ENCODE measurements around the gene HMCN1. TPM values are rescaled to one million over a fixed set of nuclear protein-coding genes. Genes with fewer than 3 reads are reported as not detected.

Gene HMCN1
- polyA plus RNA-seq, 4 donors, result 49.0 to 58.8 (median 51.4) TPM

- DNase-seq (ENCODE audit: low read depth in 4 of 4, low spot score in 2 of 4), result no peak
These were observed 109.2 kb downstream of the HMCN1 start for GRCh38 chr1:185843297-185843869.

- no peak for DNase-seq (ENCODE audit: low read depth in 4 of 4, low spot score in 2 of 4)
These were observed 109.8 kb downstream of the HMCN1 start for GRCh38 chr1:185843986-185844385.

DNA sequence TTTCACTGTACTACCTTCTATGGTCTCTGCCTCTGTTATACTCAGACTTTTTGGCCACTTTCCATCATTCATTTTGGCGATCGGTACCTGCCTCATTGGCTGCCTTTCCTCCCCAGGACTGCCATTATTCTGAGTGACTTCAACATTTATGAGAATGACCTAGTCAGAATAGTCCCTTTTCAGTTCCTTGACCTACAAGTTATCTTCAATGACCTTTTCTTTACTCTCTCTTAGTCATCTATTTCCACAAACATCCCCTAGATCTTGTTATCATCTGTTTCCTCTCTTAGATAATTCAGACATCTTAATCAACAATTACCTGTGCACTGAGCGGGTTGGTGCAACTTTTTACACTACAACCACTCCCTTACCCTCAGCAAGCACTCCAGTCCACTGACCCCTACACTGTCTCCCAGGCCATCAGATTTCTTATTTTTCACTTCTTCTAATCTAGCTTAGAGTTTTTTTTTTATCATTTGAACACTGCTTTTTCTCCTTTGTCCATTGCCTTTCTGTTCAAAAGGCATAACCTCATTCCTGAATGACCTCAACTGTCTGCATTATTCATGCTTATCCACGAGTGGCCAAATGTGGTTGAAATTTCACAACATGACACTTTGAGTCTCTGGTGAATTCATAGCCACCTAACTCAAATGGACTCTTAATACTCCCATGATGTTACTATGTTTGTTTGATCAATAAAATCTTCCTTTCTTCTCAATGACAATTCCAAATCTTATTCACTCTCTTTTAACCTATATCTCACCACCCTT lies 112.7 kb downstream of the HMCN1 start:
- DNase-seq (ENCODE audit: low read depth in 4 of 4, low spot score in 2 of 4), result no peak

DNA sequence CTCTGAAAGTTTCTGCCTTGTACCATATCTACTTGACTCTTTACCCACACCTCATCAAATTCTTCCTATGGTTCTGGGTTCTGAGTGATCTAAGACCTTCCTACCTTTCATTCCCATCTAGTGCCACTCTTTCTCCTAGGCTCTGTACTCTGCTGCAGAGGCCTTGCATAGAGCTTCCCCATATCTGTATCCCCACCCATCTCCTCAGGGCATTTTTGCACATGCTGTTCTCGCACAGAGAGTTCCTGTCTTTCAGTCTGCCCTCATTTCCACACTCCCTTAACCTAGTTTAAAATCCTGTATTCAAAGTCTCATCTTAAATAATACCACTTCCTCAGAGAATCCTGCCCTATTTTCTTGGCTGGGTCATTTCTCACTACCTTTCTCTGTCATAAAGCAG lies 114.8 kb downstream of the HMCN1 start:
- DNase-seq (ENCODE audit: low read depth in 4 of 4, low spot score in 2 of 4), result no peak

DNA sequence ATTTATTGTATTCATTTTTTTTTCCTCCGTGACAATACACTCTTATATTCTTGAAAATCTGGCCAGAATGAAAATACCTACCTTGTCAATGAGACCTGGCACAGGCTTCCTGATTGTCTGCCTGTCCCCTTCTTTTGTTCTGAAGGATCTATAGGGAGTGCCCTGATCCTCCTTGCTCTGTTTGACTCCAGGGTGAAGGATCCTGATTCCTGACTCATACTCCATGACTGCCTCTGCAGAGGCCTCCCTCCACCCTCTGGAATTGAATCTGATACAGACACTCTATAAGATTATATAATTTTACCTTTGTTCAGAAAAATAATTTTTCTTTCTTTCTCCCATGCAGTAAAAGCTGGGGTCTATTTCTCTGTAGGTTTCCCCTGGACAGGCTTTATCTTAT lies 116.2 kb downstream of the HMCN1 start:
- DNase-seq (ENCODE audit: low read depth in 4 of 4, low spot score in 2 of 4), result no peak

DNA sequence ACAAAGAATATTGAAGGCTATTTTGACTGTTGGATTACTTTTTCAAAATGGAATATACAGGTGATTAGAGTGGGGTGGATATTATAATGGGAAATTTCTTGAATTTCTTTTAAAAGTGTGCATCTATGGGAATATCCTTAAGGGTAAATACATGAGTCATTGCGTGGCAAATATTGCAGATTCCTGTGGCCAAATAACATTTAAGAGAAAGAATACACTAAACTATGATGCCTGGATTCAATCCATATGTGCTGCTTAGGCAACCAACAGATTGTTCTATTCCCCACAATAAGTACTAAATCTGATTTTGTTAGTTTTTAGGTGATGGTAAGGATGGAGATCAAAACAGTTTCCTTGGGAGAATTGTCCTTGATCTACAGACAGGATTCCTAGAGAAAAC lies 119.5 kb downstream of the HMCN1 start:
- no peak for DNase-seq (ENCODE audit: low read depth in 4 of 4, low spot score in 2 of 4)

- DNase-seq (ENCODE audit: low read depth in 4 of 4, low spot score in 2 of 4), result no peak
These were observed 122.3 kb downstream of the HMCN1 start for GRCh38 chr1:185856482-185856881.

DNA sequence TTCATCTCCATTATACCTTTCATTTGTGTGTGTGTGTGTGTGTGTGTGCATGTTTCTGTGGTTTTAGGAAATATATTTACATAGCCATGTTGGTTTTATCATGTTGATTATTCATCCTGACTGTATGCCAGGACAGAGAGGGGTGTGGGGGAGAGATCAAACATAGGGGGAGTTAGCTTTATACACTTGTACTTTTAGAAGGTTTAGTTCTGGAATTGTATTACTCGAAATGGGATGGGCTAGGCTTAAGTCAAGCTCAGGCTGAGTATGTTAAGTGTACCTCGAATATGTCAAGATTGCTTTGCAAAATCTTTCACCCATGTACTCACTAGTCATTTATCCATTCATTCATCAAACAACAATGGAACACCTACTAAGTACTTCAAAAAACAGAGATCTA lies 123.3 kb downstream of the HMCN1 start:
- DNase-seq (ENCODE audit: low read depth in 4 of 4, low spot score in 2 of 4), result no peak

- DNase-seq (ENCODE audit: low read depth in 4 of 4, low spot score in 2 of 4), result no peak
These were observed 126.1 kb downstream of the HMCN1 start for GRCh38 chr1:185860311-185860710.

- no peak for DNase-seq (ENCODE audit: low read depth in 4 of 4, low spot score in 2 of 4)
These were observed 126.7 kb downstream of the HMCN1 start for GRCh38 chr1:185860859-185861258.

DNA sequence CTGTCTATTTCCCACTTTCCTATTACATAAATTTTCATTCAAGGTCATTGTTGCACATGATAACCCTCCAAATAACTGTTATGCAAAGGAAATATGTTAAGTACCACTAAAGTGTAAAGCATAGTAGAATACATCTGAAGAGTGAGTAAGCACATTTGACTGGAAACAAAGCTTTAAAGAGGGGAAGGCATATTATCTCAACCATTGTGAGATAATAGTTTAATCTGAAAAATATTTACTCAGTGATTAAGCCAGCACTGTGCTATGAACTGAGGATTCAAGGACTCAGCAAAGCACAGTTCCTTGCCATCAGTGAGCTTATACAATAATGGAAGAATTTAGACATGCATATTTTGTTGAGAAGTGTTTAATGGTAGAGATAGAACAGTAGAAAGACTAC lies 127.4 kb downstream of the HMCN1 start:
- DNase-seq (ENCODE audit: low read depth in 4 of 4, low spot score in 2 of 4), result no peak

- no peak for DNase-seq (ENCODE audit: low read depth in 4 of 4, low spot score in 2 of 4)
These were observed 128.0 kb downstream of the HMCN1 start for GRCh38 chr1:185862235-185862634.

DNA sequence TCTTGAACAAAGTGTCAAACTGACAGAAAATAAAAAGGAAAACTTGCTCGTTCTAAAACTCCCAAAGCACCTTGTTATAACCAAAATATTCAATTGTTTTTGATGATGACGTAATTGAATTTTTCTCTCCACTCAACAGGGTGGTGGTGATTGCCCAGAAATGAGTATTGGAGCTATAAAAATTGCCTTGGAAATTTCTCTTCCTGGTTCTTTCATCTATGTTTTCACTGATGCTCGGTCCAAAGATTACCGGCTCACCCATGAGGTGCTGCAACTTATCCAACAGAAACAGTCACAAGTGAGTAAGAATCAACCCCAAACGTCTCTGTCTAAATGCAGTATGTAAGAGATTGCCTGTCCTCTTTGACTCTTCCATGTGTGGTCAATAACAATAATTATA lies 130.1 kb downstream of the HMCN1 start:
- DNase-seq (ENCODE audit: low read depth in 4 of 4, low spot score in 2 of 4), result no peak

DNA sequence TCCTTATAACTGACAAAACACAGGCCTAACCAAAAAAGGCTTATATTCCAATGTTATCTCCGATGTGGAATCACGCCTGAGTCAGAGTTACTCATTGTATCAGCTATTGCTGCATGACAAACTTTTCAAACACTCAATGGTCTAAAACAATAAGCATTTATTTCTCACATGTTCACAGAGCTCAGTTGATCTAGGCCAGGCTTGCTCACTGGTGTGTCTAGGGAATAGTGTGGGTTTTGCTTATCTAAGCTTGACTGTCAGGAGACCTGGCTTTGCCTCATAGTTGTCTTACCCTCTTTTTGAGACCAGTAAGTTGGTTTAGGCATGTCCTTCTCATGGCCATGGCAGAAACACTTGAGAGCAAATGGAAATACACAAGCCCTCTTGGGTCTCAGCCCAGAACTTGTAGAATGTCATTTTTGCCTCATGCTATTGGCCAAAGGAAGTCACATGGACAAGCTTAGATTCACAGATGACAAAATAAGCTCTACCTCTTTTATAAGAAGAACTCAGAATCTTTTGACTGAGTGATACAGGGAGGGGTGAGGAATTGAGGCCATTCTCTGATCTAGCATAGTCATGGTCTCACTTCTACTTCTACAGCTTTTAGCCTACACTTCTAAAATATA lies 130.8 kb downstream of the HMCN1 start:
- no peak for DNase-seq (ENCODE audit: low read depth in 4 of 4, low spot score in 2 of 4)

DNA sequence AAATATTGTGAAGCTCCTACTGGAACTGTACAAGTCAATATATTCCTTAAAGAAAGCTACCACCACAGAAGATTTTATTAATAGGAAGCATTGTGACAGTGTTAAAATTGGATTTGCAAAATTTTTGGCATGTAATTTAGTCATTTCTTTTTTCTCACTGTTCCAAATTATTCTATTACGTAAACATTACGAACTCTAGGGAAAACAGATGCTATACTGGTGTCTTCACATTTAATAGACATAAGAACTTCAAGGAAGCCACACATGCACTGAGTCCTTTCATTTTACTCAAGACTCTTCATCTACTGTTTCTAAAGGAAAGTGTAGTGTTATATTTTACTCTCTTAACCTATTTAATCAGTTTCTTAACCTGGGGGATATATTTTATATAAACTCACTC lies 135.4 kb downstream of the HMCN1 start:
- no peak for DNase-seq (ENCODE audit: low read depth in 4 of 4, low spot score in 2 of 4)

DNA sequence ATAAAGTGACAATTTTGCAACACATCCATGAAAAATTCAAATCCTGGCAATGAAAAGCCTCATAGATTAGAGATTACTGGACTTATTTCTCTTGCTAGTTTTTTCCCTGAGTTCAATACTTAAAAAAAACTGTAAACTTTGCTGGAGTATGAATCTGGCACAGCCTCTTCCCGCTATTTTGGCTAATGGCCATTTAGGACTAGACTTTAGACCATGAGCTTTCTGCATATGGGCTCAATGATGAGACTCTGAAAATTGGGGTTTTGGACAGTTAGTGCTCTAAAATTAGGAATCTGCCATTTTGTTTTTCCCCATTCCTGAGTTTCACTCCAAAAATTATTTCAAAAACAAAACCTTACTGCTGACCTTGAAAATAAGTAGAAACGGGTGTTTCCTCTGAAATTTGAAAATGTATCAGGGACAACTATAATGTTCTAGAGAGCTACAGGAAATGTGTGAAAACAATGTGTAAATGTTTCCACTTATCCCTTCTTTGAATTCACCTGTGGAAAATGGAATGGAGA lies 137.5 kb downstream of the HMCN1 start:
- DNase-seq (ENCODE audit: low read depth in 4 of 4, low spot score in 2 of 4), result no peak

GRCh38 chr1:185874246-185874645 lies 140.1 kb downstream of the HMCN1 start:
- no peak for DNase-seq (ENCODE audit: low read depth in 4 of 4, low spot score in 2 of 4)

GRCh38 chr1:185880330-185880729 lies 146.1 kb downstream of the HMCN1 start:
- DNase-seq (ENCODE audit: low read depth in 4 of 4, low spot score in 2 of 4), result no peak

- no peak for DNase-seq (ENCODE audit: low read depth in 4 of 4, low spot score in 2 of 4)
These were observed 146.7 kb downstream of the HMCN1 start for GRCh38 chr1:185880779-185881333.

GRCh38 chr1:185886046-185886445 lies 151.9 kb downstream of the HMCN1 start:
- no peak for DNase-seq (ENCODE audit: low read depth in 4 of 4, low spot score in 2 of 4)

- no peak for DNase-seq (ENCODE audit: low read depth in 4 of 4, low spot score in 2 of 4)
These were observed 152.5 kb downstream of the HMCN1 start for GRCh38 chr1:185886671-185887070.
